NT2/D1 (cell line): ENCODE measurements around the gene WDR45B.

Experiments
- DNase-seq: peaks from one replicate; pipeline ENCODE4 v3.0.0-alpha.2; 2011; ENCODE audit warnings: low read depth, low spot score
- H3K27me3 ChIP-seq: 2 replicates; pipeline ENCODE4 v1.6.0; 2011; ENCODE audit warnings: mild to moderate bottlenecking; ENCODE audit not compliant: insufficient read length, insufficient read depth
- H3K36me3 ChIP-seq: 2 replicates; pipeline ENCODE4 v1.6.1; 2011; ENCODE audit warnings: mild to moderate bottlenecking, low read length, mixed read lengths; ENCODE audit not compliant: insufficient read depth, insufficient read length
- H3K4me1 ChIP-seq: 2 replicates; pipeline ENCODE4 v1.5.1; 2011; ENCODE audit not compliant: insufficient read depth, insufficient read length
- H3K4me3 ChIP-seq: 2 replicates; pipeline ENCODE4 v1.5.1; 2011; ENCODE audit warnings: low read depth; ENCODE audit not compliant: insufficient read length
- H3K9ac ChIP-seq: 2 replicates; pipeline ENCODE4 v1.6.0; 2011; ENCODE audit warnings: low read depth; ENCODE audit not compliant: insufficient read length
- H3K9me3 ChIP-seq: 2 replicates; pipeline ENCODE4 v1.5.1; 2011; ENCODE audit warnings: mild to moderate bottlenecking, low read length; ENCODE audit not compliant: insufficient read depth
- SUZ12 ChIP-seq: IDR thresholded peaks from 2 replicates; pipeline ENCODE4 v1.6.1; 2011; ENCODE audit not compliant: insufficient read length, insufficient read depth; ENCODE audit errors: extremely low read depth
- YY1 ChIP-seq: IDR thresholded peaks from 2 replicates; pipeline ENCODE4 v1.6.1; 2011; ENCODE audit not compliant: insufficient read length, insufficient read depth
- ZNF274 ChIP-seq: IDR thresholded peaks from 2 replicates; pipeline ENCODE4 v1.6.1; 2011; ENCODE audit warnings: mild to moderate bottlenecking, low read depth, low read length

Gene WDR45B

GRCh38 chr17:82568997-82569393, 79.2 kb downstream of the WDR45B start:
- H3K36me3 ChIP-seq: peaks cover 95% of the 10 kb centered on the region
- TF ChIP-seq ZNF274 (no peak), YY1 (no peak), SUZ12 (no peak)
- no peak overlapping the region for H3K4me3 ChIP-seq
- H3K4me1 ChIP-seq: peaks cover 6% of the 10 kb centered on the region
- no peaks in the 10 kb centered on the region for H3K27me3 ChIP-seq
- no peak for DNase-seq
- no peak overlapping the region for H3K9ac ChIP-seq
- no peaks in the 10 kb centered on the region for H3K9me3 ChIP-seq

- DNase-seq: no peak
- H3K9ac ChIP-seq: no peak overlapping the region
- no peak for TF ChIP-seq SUZ12
- no peak for TF ChIP-seq ZNF274
- no peak for TF ChIP-seq YY1
- no peaks in the 10 kb centered on the region for H3K27me3 ChIP-seq
- peaks cover 83% of the 10 kb centered on the region for H3K36me3 ChIP-seq
- no peak overlapping the region for H3K4me3 ChIP-seq
- no peaks in the 10 kb centered on the region for H3K9me3 ChIP-seq
- H3K4me1 ChIP-seq: peaks cover 9% of the 10 kb centered on the region
Measured at GRCh38 chr17:82567286-82567685, 81.0 kb downstream of the WDR45B start.

DNA sequence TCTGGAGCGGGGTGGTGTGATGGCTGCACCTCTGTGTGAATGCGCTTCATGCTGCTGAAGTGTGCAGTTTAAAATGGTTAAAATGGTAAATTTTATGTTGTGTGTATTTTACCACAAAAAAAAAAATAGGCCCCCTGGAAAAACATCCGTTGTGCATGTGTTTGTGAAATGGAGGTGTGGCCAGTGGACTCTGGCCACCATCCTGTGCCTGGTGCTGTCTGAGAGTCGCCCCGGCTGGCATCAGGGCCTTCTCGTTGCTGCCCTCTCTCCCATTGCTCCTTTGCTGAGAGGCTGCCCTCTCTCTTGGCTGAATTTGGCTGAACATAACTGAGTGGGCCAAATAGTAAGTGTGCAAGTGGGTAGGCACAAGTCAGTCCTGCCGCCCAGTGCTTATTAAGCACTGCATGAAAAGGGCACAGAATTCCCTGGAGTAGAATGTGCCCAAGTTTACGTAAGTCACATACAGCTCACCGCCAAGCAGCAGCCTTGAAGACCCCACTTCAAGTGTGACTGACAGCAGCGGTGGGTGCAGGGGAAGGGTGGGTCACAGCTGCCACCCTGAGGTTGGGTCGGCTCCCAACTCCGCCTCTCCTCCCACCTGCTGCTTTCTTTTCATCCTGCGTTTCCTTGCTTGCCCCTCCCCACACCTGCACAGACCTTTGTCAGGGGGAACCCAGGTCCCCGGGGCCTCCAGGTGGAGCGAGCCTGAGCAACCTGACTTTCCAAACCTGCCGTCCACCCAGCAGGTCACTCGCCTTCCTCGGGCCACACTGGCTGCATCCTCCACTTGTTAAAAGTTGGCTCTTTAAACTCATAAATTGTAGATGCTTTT, 81.9 kb downstream of the WDR45B start:
- H3K4me1 ChIP-seq: peaks cover 12% of the 10 kb centered on the region
- no peak for DNase-seq
- no peak overlapping the region for H3K4me3 ChIP-seq
- TF ChIP-seq YY1: no peak
- TF ChIP-seq SUZ12: no peak
- no peak for TF ChIP-seq ZNF274
- H3K27me3 ChIP-seq: no peaks in the 10 kb centered on the region
- H3K9ac ChIP-seq: no peak overlapping the region
- no peaks in the 10 kb centered on the region for H3K9me3 ChIP-seq
- H3K36me3 ChIP-seq: peaks cover 74% of the 10 kb centered on the region

GRCh38 chr17:82565551-82565950, 82.7 kb downstream of the WDR45B start:
- no peak overlapping the region for H3K9ac ChIP-seq
- no peaks in the 10 kb centered on the region for H3K27me3 ChIP-seq
- TF ChIP-seq SUZ12 (no peak), ZNF274 (no peak)
- DNase-seq: no peak
- peaks cover 66% of the 10 kb centered on the region for H3K36me3 ChIP-seq
- no peak overlapping the region for H3K4me3 ChIP-seq
- peaks cover 13% of the 10 kb centered on the region for H3K4me1 ChIP-seq
- no peaks in the 10 kb centered on the region for H3K9me3 ChIP-seq
